ENCODE measurements around the gene VCAM1.
A peak's percentile ranks its signal among the peaks of the same experiment; 100 is the strongest.
"Not testable (repeated sequence)": the region's sequence is repeated elsewhere in the genome, so short reads cannot be mapped to it uniquely, and the experiment has no call there.

VCAM1 gene

GRCh38 chr1:100719490-100719889, at the start of gene VCAM1:
Gene VCAM1, plus strand, starts transcription at chr1:100719742. Its CDS starts 119 bp downstream, at chr1:100719861.
- peak; percentile 76 for FAIRE-seq

GRCh38 chr1:100670083-100670482, 49.5 kb upstream of the VCAM1 start:
- no peak for DNase-seq (ENCODE audit: extremely low spot score, insufficient read length, low read depth)
- FAIRE-seq = no peak

More at GRCh38 chr1:100719490-100719889, at the start of gene VCAM1:
- DNase-seq (ENCODE audit: extremely low spot score, insufficient read length, low read depth) = no peak

GRCh38 chr1:100671601-100672000, 47.9 kb upstream of the VCAM1 start:
- DNase-seq (ENCODE audit: extremely low spot score, insufficient read length, low read depth) (no peak), FAIRE-seq (no peak)

GRCh38 chr1:100683448-100684349, 35.8 kb upstream of the VCAM1 start:
- DNase-seq (ENCODE audit: extremely low spot score, insufficient read length, low read depth) = no peak
- FAIRE-seq = no peak

GRCh38 chr1:100699744-100700143, 19.8 kb upstream of the VCAM1 start:
- DNase-seq (ENCODE audit: extremely low spot score, insufficient read length, low read depth) = no peak
- no peak for FAIRE-seq

GRCh38 chr1:100700586-100700985, 19.0 kb upstream of the VCAM1 start:
- DNase-seq (ENCODE audit: extremely low spot score, insufficient read length, low read depth) (no peak), FAIRE-seq (no peak)

GRCh38 chr1:100703052-100703451, 16.5 kb upstream of the VCAM1 start:
- FAIRE-seq (no peak), DNase-seq (ENCODE audit: extremely low spot score, insufficient read length, low read depth) (no peak)

GRCh38 chr1:100703716-100704115, 15.8 kb upstream of the VCAM1 start:
- DNase-seq (ENCODE audit: extremely low spot score, insufficient read length, low read depth) (no peak), FAIRE-seq (no peak)

GRCh38 chr1:100704473-100704872, 15.1 kb upstream of the VCAM1 start:
- FAIRE-seq (no peak), DNase-seq (ENCODE audit: extremely low spot score, insufficient read length, low read depth) (no peak)

GRCh38 chr1:100706296-100706695, 13.2 kb upstream of the VCAM1 start:
- FAIRE-seq = no peak
- no peak for DNase-seq (ENCODE audit: extremely low spot score, insufficient read length, low read depth)

GRCh38 chr1:100706856-100707255, 12.7 kb upstream of the VCAM1 start:
- no peak for DNase-seq (ENCODE audit: extremely low spot score, insufficient read length, low read depth)
- no peak for FAIRE-seq

- FAIRE-seq (no peak), DNase-seq (ENCODE audit: extremely low spot score, insufficient read length, low read depth) (no peak)
Observed at GRCh38 chr1:100708476-100709062, 11.0 kb upstream of the VCAM1 start.

GRCh38 chr1:100710906-100711682, 8.4 kb upstream of the VCAM1 start:
- DNase-seq (ENCODE audit: extremely low spot score, insufficient read length, low read depth) (no peak), FAIRE-seq (no peak)

- FAIRE-seq; DNase-seq (ENCODE audit: extremely low spot score, insufficient read length, low read depth): not testable (repeated sequence)
Observed at GRCh38 chr1:100713027-100713426, 6.5 kb upstream of the VCAM1 start.

GRCh38 chr1:100713626-100714025, 5.9 kb upstream of the VCAM1 start:
- DNase-seq (ENCODE audit: extremely low spot score, insufficient read length, low read depth) = no peak
- FAIRE-seq = no peak

GRCh38 chr1:100714599-100714998, 4.9 kb upstream of the VCAM1 start:
- FAIRE-seq = no peak
- DNase-seq (ENCODE audit: extremely low spot score, insufficient read length, low read depth) = no peak

GRCh38 chr1:100717218-100717617, 2.3 kb upstream of the VCAM1 start:
- no peak for DNase-seq (ENCODE audit: extremely low spot score, insufficient read length, low read depth)
- no peak for FAIRE-seq

GRCh38 chr1:100718581-100718980, 961 bp upstream of the VCAM1 start:
- FAIRE-seq = no peak
- no peak for DNase-seq (ENCODE audit: extremely low spot score, insufficient read length, low read depth)

GRCh38 chr1:100720101-100720500, 559 bp downstream of the VCAM1 start:
- FAIRE-seq = no peak
- no peak for DNase-seq (ENCODE audit: extremely low spot score, insufficient read length, low read depth)

- DNase-seq (ENCODE audit: extremely low spot score, insufficient read length, low read depth) = no peak
- FAIRE-seq = no peak
Observed at GRCh38 chr1:100720751-100721150, 1.2 kb downstream of the VCAM1 start.

All from GM18507 (cell line).